Left lung (tissue), 10 donors: ENCODE measurements around the gene MACROD2. TPM values are rescaled to one million over a fixed set of nuclear protein-coding genes. Genes with fewer than 3 reads are reported as not detected.

Experiments used
- ATAC-seq: fragments of 200-7000 bp; cut with Tn5 transposase; one replicate; pipeline ENCODE4 v1.9.1; 2020; ENCODE audit warnings: moderate library complexity
- DNase-seq, 4 donors: peaks; one replicate each; pipeline ENCODE4 v3.0.0-alpha.2; 2013 to 2020
- H3K27ac ChIP-seq, 2 donors: fragments of 200-600 bp; sonication (generic) in 1 of 2; one replicate each; pipeline versions ENCODE4 v1.5.0 to v1.8.0; 2020 to 2021
- H3K27me3 ChIP-seq, 2 donors: fragments of 200-600 bp; sonication (generic) in 1 of 2; one replicate each; pipeline versions ENCODE4 v1.5.0 to v1.8.0; 2020 to 2021
- H3K36me3 ChIP-seq, 2 donors: fragments of 200-600 bp; sonication (generic) in 1 of 2; one replicate each; pipeline versions ENCODE4 v1.5.0 to v1.8.0; 2020 to 2021
- H3K4me1 ChIP-seq, 2 donors: fragments of 200-600 bp; one replicate each; pipeline ENCODE4 v1.8.0; 2021
- H3K4me3 ChIP-seq, 2 donors: fragments of 200-600 bp; sonication (generic) in 1 of 2; one replicate each; pipeline versions ENCODE4 v1.5.0 to v1.8.0; 2020 to 2021; ENCODE audit warnings: mild to moderate bottlenecking in 1 of 2
- H3K9me3 ChIP-seq, 2 donors: fragments of 200-600 bp; sonication (generic) in 1 of 2; one replicate each; pipeline versions ENCODE4 v1.5.0 to v1.8.0; 2020 to 2021
- CTCF ChIP-seq, 2 donors: fragments of 200-600 bp; sonication (generic) in 1 of 2; IDR thresholded peaks; one replicate each; pipeline versions ENCODE4 v1.5.0 to v1.8.0; 2021; ENCODE audit warnings: antibody characterized with exemption in 2 of 2
- intact Hi-C, 2 donors: fragments of 100-400 bp; cut with DNase I; formaldehyde crosslinking; loops; one replicate each; pipeline versions ENCODE4 v1.11.2 to v1.14.2; 2022
- polyA plus RNA-seq, 6 donors: library from polyadenylated mRNA; unstranded; fragments of 120-200 nt; gene quantifications; one replicate each; pipeline ENCODE4 v1.2.1, GENCODE V29; 2013; ENCODE audit not compliant: insufficient read length in 6 of 6
- total RNA-seq, 2 donors: library from RNA; stranded (reverse); fragmentation: NEBNext Ultra II Directional; extraction: Animal tissue kit (Norgen Biotek cat#: 25700); gene quantifications; one replicate each; pipeline ENCODE4 v1.2.1, GENCODE V29; 2021
- donor health status: DM: no; HTN: yes; CAD: no.
- donor health status: DM: no; HTN: no; CAD: no.

Gene MACROD2
- total and polyA plus RNA-seq, 8 donors = 6.1 to 23.6 (median 8.9) TPM

GRCh38 chr20:15205719-15206118 is 1210.4 kb downstream of the MACROD2 start:
- Histone ChIP-seq H3K9me3 (peaks cover 0 to 22% of the 10 kb centered on the region in 2 donors), H3K4me1 (no peaks in the 10 kb centered on the region), H3K4me3 (no peak overlapping the region), H3K27me3 (no peaks in the 10 kb centered on the region), H3K27ac (no peak overlapping the region), H3K36me3 (no peaks in the 10 kb centered on the region)
- TF ChIP-seq CTCF (IDR thresholded peaks at IDR 0.05) = no peak
- ATAC-seq = no peak
- intact Hi-C loops = no loop called here
- DNase-seq = no peak

- Histone ChIP-seq H3K4me3 (no peak overlapping the region), H3K27me3 (no peaks in the 10 kb centered on the region), H3K36me3 (no peaks in the 10 kb centered on the region), H3K4me1 (no peaks in the 10 kb centered on the region), H3K9me3 (peaks cover 0 to 17% of the 10 kb centered on the region in 2 donors), H3K27ac (no peak overlapping the region)
- DNase-seq = no peak
- TF ChIP-seq CTCF (IDR thresholded peaks at IDR 0.05) = no peak
- intact Hi-C loops = no loop called here
- no peak for ATAC-seq
These were observed 1214.2 kb downstream of the MACROD2 start for GRCh38 chr20:15209537-15209936.

- Histone ChIP-seq H3K27ac (no peak overlapping the region), H3K4me3 (no peak overlapping the region), H3K4me1 (no peaks in the 10 kb centered on the region), H3K27me3 (no peaks in the 10 kb centered on the region), H3K36me3 (no peaks in the 10 kb centered on the region), H3K9me3 (peaks cover 0 to 1% of the 10 kb centered on the region in 2 donors)
- intact Hi-C loops = no loop called here
- ATAC-seq (no peak), DNase-seq (no peak)
- no peak for TF ChIP-seq CTCF (IDR thresholded peaks at IDR 0.05)
These were observed 1218.7 kb downstream of the MACROD2 start for GRCh38 chr20:15214051-15214450.

- no peak for TF ChIP-seq CTCF (IDR thresholded peaks at IDR 0.05)
- ATAC-seq = no peak
- Histone ChIP-seq H3K36me3 (no peaks in the 10 kb centered on the region), H3K4me3 (no peak overlapping the region), H3K27me3 (no peaks in the 10 kb centered on the region), H3K27ac (no peak overlapping the region), H3K9me3 (no peaks in the 10 kb centered on the region), H3K4me1 (no peaks in the 10 kb centered on the region)
- intact Hi-C loops = no loop called here
- no peak for DNase-seq
These were observed 1224.8 kb downstream of the MACROD2 start for GRCh38 chr20:15220009-15220656.

GRCh38 chr20:15220778-15221565 is 1225.7 kb downstream of the MACROD2 start:
- no peak for TF ChIP-seq CTCF (IDR thresholded peaks at IDR 0.05)

More at GRCh38 chr20:15220778-15221565, 1225.7 kb downstream of the MACROD2 start:
- H3K36me3 ChIP-seq = no peaks in the 10 kb centered on the region
- no peak for ATAC-seq
- no peak overlapping the region for H3K4me3 ChIP-seq
- intact Hi-C loops = no loop called here
- H3K27ac ChIP-seq = no peak overlapping the region
- no peaks in the 10 kb centered on the region for H3K4me1 ChIP-seq
- no peaks in the 10 kb centered on the region for H3K27me3 ChIP-seq
- DNase-seq = no peak
- no peaks in the 10 kb centered on the region for H3K9me3 ChIP-seq
